H1 (cell line): ENCODE results near the gene FBXW8. TPM values are rescaled to one million over a fixed set of nuclear protein-coding genes. Genes with fewer than 3 reads are reported as not detected.

ENCODE experiments used
- TBP ChIP-seq: IDR thresholded peaks from 2 replicates; pipeline ENCODE4 v1.6.1; 2011; ENCODE audit warnings: low read depth, low read length, improper control_type of control experiment
- polyA plus RNA-seq, 7 experiments: library from polyadenylated mRNA; depleted of rRNA in 3 of 7; stranded (reverse) in 5 of 7; unstranded in 2 of 7; fragments of >200 nt in 5 of 7; fragments of 200-250 nt in 2 of 7; gene quantifications; 1 replicate in 5 of 7; 2 replicates in 1 of 7; 4 replicates in 1 of 7; pipeline versions ENCODE4 v1.2.1 to v1.2.3, GENCODE V29; 2011 to 2013; ENCODE audit warnings: missing spikeins in 2 of 7, mixed read lengths in 2 of 7
- total RNA-seq: library from RNA; stranded (reverse); fragmentation: NEBNext Ultra II Directional; extraction: Animal tissue kit (Norgen Biotek cat#: 25700); gene quantifications from 2 replicates; pipeline ENCODE4 v1.2.1, GENCODE V29; 2021
- TF ChIP-seq, protein P1 (sequence below): fragments of 300-600 bp; sonication (generic); IDR thresholded peaks from 2 replicates; pipeline ENCODE4 v1.7.1; 2012; ENCODE audit warnings: low read length, moderate library complexity, mild to moderate bottlenecking, inconsistent platforms; ENCODE audit not compliant: insufficient replicate concordance

FBXW8 gene
- total and polyA plus RNA-seq, 2 of the 8 experiments (the other 6 are each of a cell fraction or from before 2014, with no cell fraction given) = 15.8 to 16.0 TPM

- TF ChIP-seq, protein P1, sequence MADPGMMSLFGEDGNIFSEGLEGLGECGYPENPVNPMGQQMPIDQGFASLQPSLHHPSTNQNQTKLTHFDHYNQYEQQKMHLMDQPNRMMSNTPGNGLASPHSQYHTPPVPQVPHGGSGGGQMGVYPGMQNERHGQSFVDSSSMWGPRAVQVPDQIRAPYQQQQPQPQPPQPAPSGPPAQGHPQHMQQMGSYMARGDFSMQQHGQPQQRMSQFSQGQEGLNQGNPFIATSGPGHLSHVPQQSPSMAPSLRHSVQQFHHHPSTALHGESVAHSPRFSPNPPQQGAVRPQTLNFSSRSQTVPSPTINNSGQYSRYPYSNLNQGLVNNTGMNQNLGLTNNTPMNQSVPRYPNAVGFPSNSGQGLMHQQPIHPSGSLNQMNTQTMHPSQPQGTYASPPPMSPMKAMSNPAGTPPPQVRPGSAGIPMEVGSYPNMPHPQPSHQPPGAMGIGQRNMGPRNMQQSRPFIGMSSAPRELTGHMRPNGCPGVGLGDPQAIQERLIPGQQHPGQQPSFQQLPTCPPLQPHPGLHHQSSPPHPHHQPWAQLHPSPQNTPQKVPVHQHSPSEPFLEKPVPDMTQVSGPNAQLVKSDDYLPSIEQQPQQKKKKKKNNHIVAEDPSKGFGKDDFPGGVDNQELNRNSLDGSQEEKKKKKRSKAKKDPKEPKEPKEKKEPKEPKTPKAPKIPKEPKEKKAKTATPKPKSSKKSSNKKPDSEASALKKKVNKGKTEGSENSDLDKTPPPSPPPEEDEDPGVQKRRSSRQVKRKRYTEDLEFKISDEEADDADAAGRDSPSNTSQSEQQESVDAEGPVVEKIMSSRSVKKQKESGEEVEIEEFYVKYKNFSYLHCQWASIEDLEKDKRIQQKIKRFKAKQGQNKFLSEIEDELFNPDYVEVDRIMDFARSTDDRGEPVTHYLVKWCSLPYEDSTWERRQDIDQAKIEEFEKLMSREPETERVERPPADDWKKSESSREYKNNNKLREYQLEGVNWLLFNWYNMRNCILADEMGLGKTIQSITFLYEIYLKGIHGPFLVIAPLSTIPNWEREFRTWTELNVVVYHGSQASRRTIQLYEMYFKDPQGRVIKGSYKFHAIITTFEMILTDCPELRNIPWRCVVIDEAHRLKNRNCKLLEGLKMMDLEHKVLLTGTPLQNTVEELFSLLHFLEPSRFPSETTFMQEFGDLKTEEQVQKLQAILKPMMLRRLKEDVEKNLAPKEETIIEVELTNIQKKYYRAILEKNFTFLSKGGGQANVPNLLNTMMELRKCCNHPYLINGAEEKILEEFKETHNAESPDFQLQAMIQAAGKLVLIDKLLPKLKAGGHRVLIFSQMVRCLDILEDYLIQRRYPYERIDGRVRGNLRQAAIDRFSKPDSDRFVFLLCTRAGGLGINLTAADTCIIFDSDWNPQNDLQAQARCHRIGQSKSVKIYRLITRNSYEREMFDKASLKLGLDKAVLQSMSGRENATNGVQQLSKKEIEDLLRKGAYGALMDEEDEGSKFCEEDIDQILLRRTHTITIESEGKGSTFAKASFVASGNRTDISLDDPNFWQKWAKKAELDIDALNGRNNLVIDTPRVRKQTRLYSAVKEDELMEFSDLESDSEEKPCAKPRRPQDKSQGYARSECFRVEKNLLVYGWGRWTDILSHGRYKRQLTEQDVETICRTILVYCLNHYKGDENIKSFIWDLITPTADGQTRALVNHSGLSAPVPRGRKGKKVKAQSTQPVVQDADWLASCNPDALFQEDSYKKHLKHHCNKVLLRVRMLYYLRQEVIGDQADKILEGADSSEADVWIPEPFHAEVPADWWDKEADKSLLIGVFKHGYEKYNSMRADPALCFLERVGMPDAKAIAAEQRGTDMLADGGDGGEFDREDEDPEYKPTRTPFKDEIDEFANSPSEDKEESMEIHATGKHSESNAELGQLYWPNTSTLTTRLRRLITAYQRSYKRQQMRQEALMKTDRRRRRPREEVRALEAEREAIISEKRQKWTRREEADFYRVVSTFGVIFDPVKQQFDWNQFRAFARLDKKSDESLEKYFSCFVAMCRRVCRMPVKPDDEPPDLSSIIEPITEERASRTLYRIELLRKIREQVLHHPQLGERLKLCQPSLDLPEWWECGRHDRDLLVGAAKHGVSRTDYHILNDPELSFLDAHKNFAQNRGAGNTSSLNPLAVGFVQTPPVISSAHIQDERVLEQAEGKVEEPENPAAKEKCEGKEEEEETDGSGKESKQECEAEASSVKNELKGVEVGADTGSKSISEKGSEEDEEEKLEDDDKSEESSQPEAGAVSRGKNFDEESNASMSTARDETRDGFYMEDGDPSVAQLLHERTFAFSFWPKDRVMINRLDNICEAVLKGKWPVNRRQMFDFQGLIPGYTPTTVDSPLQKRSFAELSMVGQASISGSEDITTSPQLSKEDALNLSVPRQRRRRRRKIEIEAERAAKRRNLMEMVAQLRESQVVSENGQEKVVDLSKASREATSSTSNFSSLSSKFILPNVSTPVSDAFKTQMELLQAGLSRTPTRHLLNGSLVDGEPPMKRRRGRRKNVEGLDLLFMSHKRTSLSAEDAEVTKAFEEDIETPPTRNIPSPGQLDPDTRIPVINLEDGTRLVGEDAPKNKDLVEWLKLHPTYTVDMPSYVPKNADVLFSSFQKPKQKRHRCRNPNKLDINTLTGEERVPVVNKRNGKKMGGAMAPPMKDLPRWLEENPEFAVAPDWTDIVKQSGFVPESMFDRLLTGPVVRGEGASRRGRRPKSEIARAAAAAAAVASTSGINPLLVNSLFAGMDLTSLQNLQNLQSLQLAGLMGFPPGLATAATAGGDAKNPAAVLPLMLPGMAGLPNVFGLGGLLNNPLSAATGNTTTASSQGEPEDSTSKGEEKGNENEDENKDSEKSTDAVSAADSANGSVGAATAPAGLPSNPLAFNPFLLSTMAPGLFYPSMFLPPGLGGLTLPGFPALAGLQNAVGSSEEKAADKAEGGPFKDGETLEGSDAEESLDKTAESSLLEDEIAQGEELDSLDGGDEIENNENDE = no peak
- no peak for TF ChIP-seq TBP
Measured at GRCh38 chr12:117045160-117046010, 134.6 kb downstream of the FBXW8 start (continued).
